Measurements from ENCODE around the gene PLXNA2. TPM values are rescaled to one million over a fixed set of nuclear protein-coding genes. Genes with fewer than 3 reads are reported as not detected.

The PLXNA2 gene
- total and polyA plus RNA-seq, 2 of the 4 experiments (the other 2 are of a cell fraction) = 0.72 to 1.1 TPM

DNA sequence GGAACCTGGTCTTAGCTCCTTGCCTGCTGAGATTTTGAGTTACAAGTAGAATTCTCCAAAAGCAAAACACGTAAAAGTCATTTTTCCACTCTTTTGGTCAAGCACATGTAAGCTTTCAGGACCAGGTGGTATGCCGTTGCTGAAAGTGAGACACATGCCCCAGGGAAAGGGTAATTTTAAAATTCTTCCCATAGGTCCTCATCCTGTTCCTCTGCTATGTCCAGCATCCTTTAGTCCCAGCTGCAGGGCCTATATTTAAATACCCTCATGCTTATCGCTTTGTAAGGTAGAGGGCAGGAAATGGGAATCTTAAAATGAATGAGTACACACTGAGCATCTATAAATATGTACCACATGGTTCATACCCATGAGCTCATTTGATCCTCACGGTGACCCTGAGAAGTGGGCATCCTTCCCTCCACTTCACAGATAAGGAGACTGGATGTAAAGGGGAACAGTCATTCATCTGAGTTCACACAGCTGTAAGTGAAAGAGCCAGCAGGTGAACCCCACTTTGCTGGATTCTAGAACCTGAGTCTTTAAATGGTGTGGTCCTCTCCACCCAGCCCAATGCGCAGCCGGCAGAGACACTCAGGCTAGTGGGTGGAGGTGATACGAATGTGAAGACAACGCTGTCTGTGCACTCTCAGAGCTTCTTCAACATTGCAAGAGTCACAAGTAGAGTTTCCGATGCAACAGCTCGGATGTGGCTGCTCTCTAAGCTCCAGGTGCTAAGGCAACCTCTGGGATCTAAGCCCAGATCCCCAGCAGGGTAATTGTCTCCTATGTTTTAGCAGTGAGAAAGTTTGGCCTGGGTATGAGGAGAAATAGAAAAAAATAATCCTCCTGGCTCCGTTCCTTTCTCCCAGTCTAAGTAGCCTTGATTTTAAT lies 163.5 kb downstream of the PLXNA2 start:
- H3K9ac ChIP-seq (ENCODE audit: low read depth, low read length) = no peak overlapping the region
- H3K4me1 ChIP-seq (ENCODE audit: control insufficient read depth, insufficient read depth, low read length) = no peaks in the 10 kb centered on the region; the same call in 1 of the 2 replicates
- no peaks in the 10 kb centered on the region for H3K36me3 ChIP-seq (ENCODE audit: control insufficient read depth, insufficient read depth, low read length)
- ChIA-PET POLR2A (ENCODE audit: unreplicated experiment) (no interaction called here), CTCF (interaction anchor here (0.6 to 1.5 kb wide), 2 partner anchors 14 to 59 kb away, joined by 3 read pairs; no protein-coding TSS in a partner anchor)
- no peak overlapping the region for H3K14ac ChIP-seq (replicated peaks; ENCODE audit: low read depth, low read length)
- no peaks in the 10 kb centered on the region for H3K27me3 ChIP-seq (ENCODE audit: control insufficient read depth, insufficient read depth, low read length)
- no peak overlapping the region for H3K27ac ChIP-seq (ENCODE audit: insufficient read depth, low read length)
- in situ Hi-C loops (cut with MboI; ENCODE audit: low sequenced_read_pairs) (no loop called here), intact Hi-C loops (cut with micrococcal nuclease) (no loop called here), dilution Hi-C loops (cut with HindIII; ENCODE audit: low sequenced_read_pairs, unreplicated experiment) (no loop called here)
- no peak overlapping the region for H3K23ac ChIP-seq (ENCODE audit: low read depth, low read length)
- H2BK120ac ChIP-seq (ENCODE audit: low read depth, low read length) = no peak overlapping the region
- no peak overlapping the region for H3K4ac ChIP-seq (ENCODE audit: low read depth, low read length)
- no peak overlapping the region for H4K8ac ChIP-seq (ENCODE audit: low read depth in 2 of 2, low read length in 2 of 2)
- no peak overlapping the region for H2BK5ac ChIP-seq (ENCODE audit: low read depth, low read length, poor library complexity, severe bottlenecking)
- ATAC-seq (ENCODE audit: low read depth) = no peak
- H2AK9ac ChIP-seq (replicated peaks; ENCODE audit: low read depth, low read length, poor library complexity) = no peak overlapping the region
- no peak overlapping the region for H3K4me2 ChIP-seq (ENCODE audit: low read depth, low read length)
- no peak overlapping the region for H2AFZ ChIP-seq (replicated peaks; ENCODE audit: low read length, poor library complexity)
- H2BK15ac ChIP-seq (ENCODE audit: low read depth, low read length) = no peak overlapping the region
- BruUV-seq (replicated peaks) = no TSS peak
- H4K5ac ChIP-seq (ENCODE audit: low read depth, low read length) = no peak overlapping the region
- TF ChIP-seq, protein P1, sequence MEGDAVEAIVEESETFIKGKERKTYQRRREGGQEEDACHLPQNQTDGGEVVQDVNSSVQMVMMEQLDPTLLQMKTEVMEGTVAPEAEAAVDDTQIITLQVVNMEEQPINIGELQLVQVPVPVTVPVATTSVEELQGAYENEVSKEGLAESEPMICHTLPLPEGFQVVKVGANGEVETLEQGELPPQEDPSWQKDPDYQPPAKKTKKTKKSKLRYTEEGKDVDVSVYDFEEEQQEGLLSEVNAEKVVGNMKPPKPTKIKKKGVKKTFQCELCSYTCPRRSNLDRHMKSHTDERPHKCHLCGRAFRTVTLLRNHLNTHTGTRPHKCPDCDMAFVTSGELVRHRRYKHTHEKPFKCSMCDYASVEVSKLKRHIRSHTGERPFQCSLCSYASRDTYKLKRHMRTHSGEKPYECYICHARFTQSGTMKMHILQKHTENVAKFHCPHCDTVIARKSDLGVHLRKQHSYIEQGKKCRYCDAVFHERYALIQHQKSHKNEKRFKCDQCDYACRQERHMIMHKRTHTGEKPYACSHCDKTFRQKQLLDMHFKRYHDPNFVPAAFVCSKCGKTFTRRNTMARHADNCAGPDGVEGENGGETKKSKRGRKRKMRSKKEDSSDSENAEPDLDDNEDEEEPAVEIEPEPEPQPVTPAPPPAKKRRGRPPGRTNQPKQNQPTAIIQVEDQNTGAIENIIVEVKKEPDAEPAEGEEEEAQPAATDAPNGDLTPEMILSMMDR (conservative IDR thresholded peaks at IDR 0.05; ENCODE audit: low read depth, low read length) = no peak
- TF ChIP-seq RCOR1 (IDR thresholded peaks at IDR 0.05; ENCODE audit: insufficient replicate concordance, low read length) (no peak), RFX5 (IDR thresholded peaks at IDR 0.05; ENCODE audit: low read depth, low read length) (no peak), MXI1 (IDR thresholded peaks at IDR 0.05; ENCODE audit: borderline replicate concordance, low read depth, low read length) (no peak), SMC3 (IDR thresholded peaks at IDR 0.05; ENCODE audit: low read depth, low read length) (no peak), MAFK (IDR thresholded peaks at IDR 0.05; ENCODE audit: low read depth, low read length) (no peak), MAZ (IDR thresholded peaks at IDR 0.05; ENCODE audit: borderline replicate concordance, low read depth, low read length) (no peak), POLR2A (IDR thresholded peaks at IDR 0.05; ENCODE audit: low read depth, low read length) (no peak), RAD21 (IDR thresholded peaks at IDR 0.05; ENCODE audit: low read length) (no peak)
- TF ChIP-seq, protein P2, sequence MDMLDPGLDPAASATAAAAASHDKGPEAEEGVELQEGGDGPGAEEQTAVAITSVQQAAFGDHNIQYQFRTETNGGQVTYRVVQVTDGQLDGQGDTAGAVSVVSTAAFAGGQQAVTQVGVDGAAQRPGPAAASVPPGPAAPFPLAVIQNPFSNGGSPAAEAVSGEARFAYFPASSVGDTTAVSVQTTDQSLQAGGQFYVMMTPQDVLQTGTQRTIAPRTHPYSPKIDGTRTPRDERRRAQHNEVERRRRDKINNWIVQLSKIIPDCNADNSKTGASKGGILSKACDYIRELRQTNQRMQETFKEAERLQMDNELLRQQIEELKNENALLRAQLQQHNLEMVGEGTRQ (IDR thresholded peaks at IDR 0.05; ENCODE audit: low read depth, low read length) = no peak
- TF ChIP-seq, protein P3, sequence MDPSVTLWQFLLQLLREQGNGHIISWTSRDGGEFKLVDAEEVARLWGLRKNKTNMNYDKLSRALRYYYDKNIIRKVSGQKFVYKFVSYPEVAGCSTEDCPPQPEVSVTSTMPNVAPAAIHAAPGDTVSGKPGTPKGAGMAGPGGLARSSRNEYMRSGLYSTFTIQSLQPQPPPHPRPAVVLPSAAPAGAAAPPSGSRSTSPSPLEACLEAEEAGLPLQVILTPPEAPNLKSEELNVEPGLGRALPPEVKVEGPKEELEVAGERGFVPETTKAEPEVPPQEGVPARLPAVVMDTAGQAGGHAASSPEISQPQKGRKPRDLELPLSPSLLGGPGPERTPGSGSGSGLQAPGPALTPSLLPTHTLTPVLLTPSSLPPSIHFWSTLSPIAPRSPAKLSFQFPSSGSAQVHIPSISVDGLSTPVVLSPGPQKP (IDR thresholded peaks at IDR 0.05; ENCODE audit: borderline replicate concordance, low read depth, low read length) = no peak
- no peak overlapping the region for H2BK20ac ChIP-seq (ENCODE audit: low read depth, low read length)
- 93% methylated on average over 3 of the region's 11 CpGs; no CpG with 5 or more reads in 1 of the 2 experiments for WGBS, 2 experiments (ENCODE audit: extremely low coverage in 2 of 2, insufficient read length in 1 of 2)
- H3K18ac ChIP-seq (ENCODE audit: low read depth, low read length) = no peak overlapping the region
- DNase-seq = no peak
- H2AK5ac ChIP-seq (ENCODE audit: low read depth, low read length) = no peak overlapping the region
- H4K20me1 ChIP-seq (ENCODE audit: insufficient read depth, low read length) = no peaks in the 10 kb centered on the region
- H3K56ac ChIP-seq (ENCODE audit: extremely low read depth, insufficient read depth, low read length) = no peak overlapping the region
- H4K91ac ChIP-seq (ENCODE audit: insufficient read depth, low read depth, low read length) = no peak overlapping the region
- H3K9me1 ChIP-seq (ENCODE audit: insufficient read depth, low read length) = no peaks in the 10 kb centered on the region
- no peak overlapping the region for H3K4me3 ChIP-seq (ENCODE audit: insufficient read depth, low read depth, low read length)
- no peaks in the 10 kb centered on the region for H3K9me3 ChIP-seq (ENCODE audit: control insufficient read depth, insufficient read depth, low read length)
- H3K79me1 ChIP-seq (ENCODE audit: low read depth in 1 of 2, low read length in 2 of 2) = no peaks in the 10 kb centered on the region
